IMR-90 (cell line): Measurements from ENCODE around the gene UBE2E2.
"Not testable (repeated sequence)": the region's sequence is repeated elsewhere in the genome, so short reads cannot be mapped to it uniquely, and the experiment has no call there.

Experiments used
- CTCF ChIP-seq: conservative IDR thresholded peaks from 2 replicates; pipeline ENCODE4 v1.5.1; 2012; ENCODE audit warnings: mild to moderate bottlenecking, low read depth, low read length, improper control_type of control experiment
- MAZ ChIP-seq: IDR thresholded peaks from 2 replicates; pipeline ENCODE4 v1.6.1; 2012; ENCODE audit warnings: low read depth, mild to moderate bottlenecking, low read length, improper control_type of control experiment, moderate library complexity, borderline replicate concordance
- POLR2A ChIP-seq: IDR thresholded peaks from 2 replicates; pipeline ENCODE4 v1.6.1; 2012; ENCODE audit warnings: mild to moderate bottlenecking, low read depth, low read length
- RAD21 ChIP-seq: IDR thresholded peaks from 2 replicates; pipeline ENCODE4 v1.6.1; 2012; ENCODE audit warnings: low read length, improper control_type of control experiment
- RCOR1 ChIP-seq: IDR thresholded peaks from 2 replicates; pipeline ENCODE4 v1.6.1; 2012; ENCODE audit warnings: mild to moderate bottlenecking, low read length, improper control_type of control experiment; ENCODE audit not compliant: insufficient replicate concordance
- TF ChIP-seq, protein P1 (sequence below): fragments of 150-350 bp; IDR thresholded peaks from 2 replicates; pipeline ENCODE4 v1.6.1; 2017; ENCODE audit warnings: mild to moderate bottlenecking, antibody characterized with exemption, low read length, low read depth

DNA sequence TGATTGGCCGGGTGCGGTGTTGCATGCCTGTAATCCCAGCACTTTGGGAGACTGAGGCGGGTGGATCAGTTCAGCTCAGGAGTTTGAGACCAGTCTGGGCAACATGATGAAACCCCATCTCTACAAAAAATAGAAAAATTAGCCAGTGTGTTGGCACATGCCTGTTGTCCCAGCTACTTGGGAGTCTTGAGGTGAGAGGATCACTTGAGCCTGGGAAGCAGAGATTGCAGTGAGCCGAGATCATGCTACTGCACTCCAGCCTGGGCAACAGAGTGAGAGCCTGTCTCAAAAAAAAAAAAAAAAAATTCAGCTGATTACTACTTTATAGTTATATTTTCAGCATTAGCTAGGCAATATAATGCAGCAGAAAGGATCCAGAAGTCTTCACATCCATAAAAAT lies 133.7 kb downstream of the UBE2E2 start:
- not testable (repeated sequence) for TF ChIP-seq CTCF, RCOR1, POLR2A, RAD21, MAZ
- TF ChIP-seq, protein P1, sequence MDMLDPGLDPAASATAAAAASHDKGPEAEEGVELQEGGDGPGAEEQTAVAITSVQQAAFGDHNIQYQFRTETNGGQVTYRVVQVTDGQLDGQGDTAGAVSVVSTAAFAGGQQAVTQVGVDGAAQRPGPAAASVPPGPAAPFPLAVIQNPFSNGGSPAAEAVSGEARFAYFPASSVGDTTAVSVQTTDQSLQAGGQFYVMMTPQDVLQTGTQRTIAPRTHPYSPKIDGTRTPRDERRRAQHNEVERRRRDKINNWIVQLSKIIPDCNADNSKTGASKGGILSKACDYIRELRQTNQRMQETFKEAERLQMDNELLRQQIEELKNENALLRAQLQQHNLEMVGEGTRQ = not testable (repeated sequence)
